Anterior cingulate cortex (tissue), 58 donors: ENCODE data around the gene TMEM119.
"Not testable (repeated sequence)": the region's sequence is repeated elsewhere in the genome, so short reads cannot be mapped to it uniquely, and the experiment has no call there.

Source experiments
- DNase-seq, 58 donors: peaks; one replicate each; lab custom pipeline; 2025; lab: John Stamatoyannopoulos, UW

TMEM119 gene

GRCh38 chr12:108604208-108604941 lies 6.5 kb upstream of the TMEM119 start:
- DNase-seq: no peak

- no peak for DNase-seq
Measured at GRCh38 chr12:108603743-108604142, 5.9 kb upstream of the TMEM119 start.

GRCh38 chr12:108602976-108603704 lies 5.3 kb upstream of the TMEM119 start:
- no peak for DNase-seq

- no peak for DNase-seq
Measured at GRCh38 chr12:108602209-108602705, 4.4 kb upstream of the TMEM119 start.

- no peak for DNase-seq
Measured at GRCh38 chr12:108600702-108601007, 2.8 kb upstream of the TMEM119 start.

- no peak for DNase-seq
Measured at GRCh38 chr12:108599948-108600701, 2.2 kb upstream of the TMEM119 start.

GRCh38 chr12:108599541-108599940 lies 1.7 kb upstream of the TMEM119 start:
- no peak for DNase-seq

- no peak for DNase-seq
Measured at GRCh38 chr12:108598553-108599250, 818 bp upstream of the TMEM119 start.

GRCh38 chr12:108596854-108597558 lies 878 bp downstream of the TMEM119 start:
- no peak for DNase-seq

- DNase-seq: no peak
Measured at GRCh38 chr12:108595711-108596647, 1.9 kb downstream of the TMEM119 start.

- no peak for DNase-seq
Measured at GRCh38 chr12:108594960-108595710, 2.7 kb downstream of the TMEM119 start.

GRCh38 chr12:108594323-108594903 lies 3.5 kb downstream of the TMEM119 start:
- no peak for DNase-seq

- DNase-seq: no peak
Measured at GRCh38 chr12:108592033-108592909, 5.6 kb downstream of the TMEM119 start.

GRCh38 chr12:108591267-108591980 lies 6.5 kb downstream of the TMEM119 start:
- DNase-seq: no peak

GRCh38 chr12:108590463-108590862 lies 7.4 kb downstream of the TMEM119 start:
- DNase-seq: not testable (repeated sequence)

- no peak for DNase-seq
Measured at GRCh38 chr12:108589840-108590229, 8.0 kb downstream of the TMEM119 start.
